Cardiac septum (tissue), 1 donor: ENCODE results near the gene TMEM258. TPM values are rescaled to one million over a fixed set of nuclear protein-coding genes. Genes with fewer than 3 reads are reported as not detected.

ENCODE experiments used
- DNase-seq: peaks from one replicate; pipeline ENCODE4 v3.0.0-alpha.2; 2020; ENCODE audit warnings: low spot score
- intact Hi-C: fragments of 100-400 bp; cut with DNase I; formaldehyde crosslinking; loops from one replicate; pipeline ENCODE4 v1.14.0; 2022
- total RNA-seq: library from RNA; stranded (reverse); fragmentation: NEBNext Ultra II Directional; extraction: Animal tissue kit (Norgen Biotek cat#: 25700); gene quantifications from one replicate; pipeline ENCODE4 v1.2.1, GENCODE V29; 2021
- donor health status: DM: no; HTN: no; CAD: no.

The TMEM258 gene
- total RNA-seq, 1 donor from 2014 or later: 97.1 TPM

- peak; percentile 94 for DNase-seq
- intact Hi-C loops: no loop called here
Observed at GRCh38 chr11:61827571-61828378, 35.4 kb upstream of the TMEM258 start, which contains the start of gene FADS2. TSS of gene FADS2 (plus strand) at chr11:61828300. CDS start at chr11:61828391, 91 bp downstream.

DNA sequence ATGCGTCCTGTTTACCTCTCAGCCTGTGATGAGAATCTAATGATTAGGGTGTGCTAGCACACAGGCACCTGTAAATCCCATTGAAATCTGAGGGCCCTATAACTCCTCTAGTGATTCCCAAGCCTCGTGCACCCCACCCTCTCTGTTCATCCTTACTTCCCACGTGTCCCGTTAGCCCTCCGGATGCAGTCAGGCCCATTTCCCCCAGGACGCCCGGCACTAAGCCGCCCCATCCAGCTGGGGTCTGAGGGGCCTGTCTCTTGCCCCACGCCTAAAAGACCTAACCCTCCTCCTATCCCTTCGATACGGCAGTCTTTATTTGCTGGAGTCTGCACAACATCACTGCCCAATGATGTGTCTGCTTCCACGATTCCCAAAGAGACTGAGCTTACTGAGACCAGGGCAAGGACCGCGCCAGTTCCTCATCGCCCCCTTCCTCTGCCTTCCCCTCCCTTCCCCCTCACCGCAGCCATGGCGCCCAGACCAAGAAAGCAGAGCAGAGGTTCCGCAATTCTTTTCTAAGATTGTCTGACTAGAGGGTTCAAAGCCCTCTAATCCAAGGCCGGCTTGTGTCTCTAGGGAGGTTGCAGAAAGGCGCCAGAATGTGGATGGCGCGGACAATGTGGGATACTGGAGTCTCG, 34.7 kb upstream of the TMEM258 start:
- intact Hi-C loops: no loop called here
- DNase-seq: no peak

GRCh38 chr11:61820174-61820573, 27.8 kb upstream of the TMEM258 start:
- intact Hi-C loops: no loop called here
- no peak for DNase-seq

DNA sequence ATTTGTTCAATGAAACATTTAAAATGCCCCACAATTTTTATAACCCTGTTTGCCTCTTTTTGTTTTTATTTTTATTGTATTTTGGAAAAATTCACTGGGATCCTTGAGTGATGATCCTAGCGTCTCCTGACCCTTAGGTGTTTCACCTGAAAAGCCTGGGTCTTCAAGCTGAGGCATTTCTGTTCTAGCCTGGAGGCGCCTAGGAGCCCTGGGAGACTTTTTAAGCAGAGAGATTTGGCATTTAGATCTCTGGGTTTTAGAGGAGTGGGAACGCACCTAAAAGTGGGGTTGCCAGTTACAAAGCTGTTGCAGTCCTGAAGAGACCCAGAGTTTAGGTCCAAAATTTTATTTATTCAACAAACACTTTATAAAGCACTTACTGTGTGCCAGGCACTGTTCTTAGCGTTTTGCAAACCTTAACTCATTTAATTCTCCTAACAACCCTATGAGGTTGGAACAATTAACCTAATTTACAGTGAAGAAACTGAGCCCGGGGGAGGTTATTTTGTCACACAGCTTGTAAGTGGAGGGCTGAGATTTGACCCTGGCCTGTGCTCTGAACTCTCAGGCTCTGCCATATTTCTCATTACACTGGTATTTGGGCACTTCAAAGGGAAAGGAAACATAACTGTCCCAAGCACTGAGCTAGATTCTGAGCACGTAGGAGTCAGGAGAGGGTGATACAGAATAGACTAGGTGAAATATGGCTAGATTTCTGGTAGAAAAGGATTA, 25.2 kb upstream of the TMEM258 start:
- intact Hi-C loops: loop anchor here (2.0 to 5.0 kb wide), 4 partner anchors 43 to 290 kb away; partner anchors contain the start of gene FTH1
- peak; percentile 4 for DNase-seq

- intact Hi-C loops: loop anchor here (2.0 to 5.0 kb wide), 4 partner anchors 44 to 290 kb away; partner anchors contain the start of gene FTH1
- peak; percentile 92 for DNase-seq
Observed at GRCh38 chr11:61816736-61817455, 24.5 kb upstream of the TMEM258 start, which contains the start of gene FADS1. TSS of gene FADS1 (minus strand) at chr11:61817003. CDS start at chr11:61816929, 74 bp downstream.

DNA sequence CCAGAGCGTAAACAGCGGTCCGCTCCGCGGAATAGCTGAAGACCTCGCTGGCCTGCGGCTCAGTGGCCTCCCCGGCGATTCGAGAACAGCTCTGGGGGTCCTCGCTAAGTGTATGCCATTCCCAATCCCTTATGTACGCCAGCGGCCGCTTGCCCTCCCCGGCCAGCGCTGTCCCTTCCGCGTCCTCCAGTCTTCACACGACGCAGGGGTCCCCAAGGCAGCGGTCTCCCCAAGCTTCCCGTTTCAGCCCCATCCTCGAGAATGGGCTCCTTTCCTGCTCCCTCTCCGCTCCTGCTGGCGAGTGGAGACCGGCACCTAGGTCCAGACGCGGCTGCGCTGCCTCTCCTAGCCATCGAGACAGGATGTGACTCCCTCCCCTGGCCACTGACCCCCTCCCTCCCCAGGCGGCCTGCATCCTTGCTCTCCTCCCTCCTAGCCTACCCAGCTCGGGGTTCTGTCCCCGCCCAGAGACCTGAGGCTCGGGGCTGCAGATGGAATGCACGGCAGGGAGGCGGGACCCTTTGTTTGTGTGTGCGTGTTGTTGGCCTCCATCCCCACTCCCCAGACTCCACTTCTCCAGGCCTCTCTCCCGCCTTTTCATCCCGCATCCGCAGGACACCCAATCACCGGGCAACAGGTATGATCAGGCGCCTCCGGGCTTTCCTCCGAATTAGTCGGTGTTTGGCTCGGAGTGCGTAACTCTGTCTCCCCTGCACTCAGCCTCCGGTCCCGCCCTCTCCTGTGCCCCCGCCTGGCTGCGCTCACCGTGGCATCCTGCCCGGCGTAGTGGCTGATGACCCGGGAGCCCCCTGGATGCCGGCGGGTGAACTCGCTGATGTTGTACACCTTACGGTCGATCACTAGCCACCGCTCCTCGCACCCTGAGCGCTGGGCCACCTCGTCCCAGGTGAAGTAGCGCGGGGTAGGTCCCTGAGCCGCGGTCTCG, 23.7 kb upstream of the TMEM258 start:
- peak; percentile 83 for DNase-seq
- intact Hi-C loops: loop anchor here (2.0 to 5.0 kb wide), 5 partner anchors 45 to 291 kb away; partner anchors contain the start of genes FADS3 and FTH1

DNA sequence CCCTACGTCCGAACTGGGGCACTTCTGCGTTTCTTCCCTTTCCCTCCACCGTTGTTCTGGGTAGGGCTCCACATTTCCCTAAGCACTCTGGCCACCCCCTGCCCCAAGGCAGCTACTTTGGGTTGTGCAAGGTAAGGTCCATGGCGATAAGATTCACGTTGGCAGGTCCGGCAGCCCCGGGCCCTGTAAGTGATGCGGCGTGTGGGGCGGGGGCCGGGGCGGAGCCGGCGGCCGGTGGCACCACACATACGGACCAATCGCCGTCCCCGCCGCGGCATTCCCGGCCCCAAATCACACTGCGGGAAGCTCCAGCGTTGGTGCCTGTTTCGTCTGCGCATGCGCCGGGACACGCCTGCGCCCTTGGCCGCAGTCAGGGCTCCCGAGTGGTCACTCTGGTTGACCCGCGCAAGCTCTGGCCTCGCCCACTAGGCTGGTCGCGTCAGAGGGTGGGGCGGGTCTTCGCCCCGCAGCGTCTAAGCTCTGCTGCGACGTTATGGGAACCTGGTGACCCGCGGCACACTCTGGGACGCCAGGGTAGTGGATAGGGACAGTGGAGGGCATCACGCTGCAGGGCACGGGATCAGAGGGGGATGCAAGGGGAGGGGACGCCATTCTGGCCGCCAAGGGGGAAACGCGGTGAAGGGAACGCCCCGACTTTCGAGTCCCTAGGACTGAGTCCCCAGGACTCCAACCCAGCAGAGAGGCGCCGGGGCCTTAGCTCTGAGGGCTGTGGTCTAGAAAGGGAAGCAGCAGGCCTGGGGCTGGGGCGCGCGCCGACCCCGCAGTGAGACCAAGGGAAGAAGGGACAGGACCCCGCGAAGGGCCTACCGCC, 22.8 kb upstream of the TMEM258 start:
- intact Hi-C loops: loop anchor here (2.0 to 5.0 kb wide), 4 partner anchors 57 to 292 kb away; partner anchors contain the start of genes FADS3 and FTH1
- DNase-seq: peak; percentile 98

- intact Hi-C loops: loop anchor here (2.0 kb wide), 1 partner anchor 76 kb away; the partner anchor contains the start of gene FADS3
Observed at GRCh38 chr11:61814247-61814957, 22.0 kb upstream of the TMEM258 start.

GRCh38 chr11:61812736-61813411, 20.5 kb upstream of the TMEM258 start:
- no peak for DNase-seq
- intact Hi-C loops: no loop called here

More at GRCh38 chr11:61814247-61814957, 22.0 kb upstream of the TMEM258 start:
- DNase-seq: no peak

DNA sequence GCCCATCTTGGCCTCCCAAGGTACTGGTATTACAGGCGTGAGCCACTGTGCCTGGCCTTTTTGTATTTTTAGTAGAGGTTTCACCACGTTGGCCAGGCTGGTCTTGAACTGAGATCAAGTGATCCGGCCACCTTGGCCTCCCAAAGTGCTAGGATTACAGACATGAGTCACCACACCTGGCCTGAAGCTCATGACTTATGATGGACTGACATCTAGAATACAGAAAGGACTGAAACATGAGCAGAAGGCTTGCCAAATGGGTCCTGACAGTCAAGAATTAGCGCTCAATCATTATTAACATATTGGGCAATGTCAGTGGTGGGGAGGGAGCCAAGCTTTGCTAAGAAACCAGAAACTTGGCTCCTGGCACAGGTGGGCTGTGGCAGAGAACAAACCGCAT, 19.4 kb upstream of the TMEM258 start:
- intact Hi-C loops: no loop called here
- DNase-seq: no peak

GRCh38 chr11:61810671-61811175, 18.3 kb upstream of the TMEM258 start:
- DNase-seq: no peak
- intact Hi-C loops: no loop called here

DNA sequence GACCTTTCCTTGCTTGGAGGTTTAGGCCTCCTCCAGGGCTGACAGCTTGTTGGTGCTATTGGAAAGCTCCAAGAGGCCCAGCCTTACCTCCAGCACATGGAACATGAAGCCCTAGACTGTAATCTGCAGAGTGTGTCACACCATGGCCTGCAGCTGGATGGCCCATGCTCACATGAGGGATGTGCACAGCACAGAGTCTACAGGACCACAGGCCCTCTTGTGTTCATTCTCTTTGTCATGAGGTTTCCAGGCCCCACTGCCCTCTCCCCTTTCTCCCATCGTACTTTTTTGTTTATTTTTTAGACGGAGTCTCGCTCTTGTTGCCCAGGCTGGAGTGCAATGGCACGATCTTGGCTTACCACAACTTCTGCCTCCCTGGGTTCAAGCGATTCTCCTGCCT, 14.4 kb upstream of the TMEM258 start:
- intact Hi-C loops: no loop called here

GRCh38 chr11:61805146-61805545, 12.7 kb upstream of the TMEM258 start:
- intact Hi-C loops: no loop called here
- DNase-seq: no peak

More for the DNA sequence above, 14.4 kb upstream of the TMEM258 start:
- DNase-seq: no peak

GRCh38 chr11:61803889-61804647, 11.7 kb upstream of the TMEM258 start:
- intact Hi-C loops: no loop called here
- no peak for DNase-seq

DNA sequence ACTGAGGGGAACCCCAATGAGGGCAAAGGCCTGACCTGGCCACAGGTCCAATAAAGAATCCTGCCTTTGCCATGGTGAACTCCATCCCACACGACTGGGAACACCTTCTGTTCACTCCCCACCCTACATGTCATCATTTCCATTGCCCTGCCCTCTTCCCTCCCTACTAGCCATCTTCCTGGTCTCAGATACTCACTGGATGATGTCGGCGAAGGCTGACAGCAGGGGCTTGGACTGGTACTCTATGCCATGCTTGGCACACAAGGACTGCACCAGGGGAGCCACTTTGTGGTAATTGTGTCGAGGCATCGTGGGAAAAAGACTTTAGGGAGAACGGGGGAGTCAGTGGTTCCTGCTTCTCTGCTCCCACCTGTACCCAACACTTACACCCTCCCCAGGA, 10.2 kb upstream of the TMEM258 start:
- intact Hi-C loops: no loop called here
- no peak for DNase-seq
